Prostate gland (tissue), 2 donors: Measurements from ENCODE around the gene SYNGR1. TPM values are rescaled to one million over a fixed set of nuclear protein-coding genes. Genes with fewer than 3 reads are reported as not detected.

ENCODE experiments used
- DNase-seq: peaks from one replicate; pipeline ENCODE4 v3.0.0-alpha.2; 2019; ENCODE audit warnings: low spot score
- H3K27ac ChIP-seq, 2 donors: fragments of 200-600 bp; sonication (generic); 2 replicates each; pipeline ENCODE4 v1.5.1; 2017 to 2019
- H3K27me3 ChIP-seq: fragments of 200-600 bp; sonication (generic); replicated peaks from 2 replicates; pipeline ENCODE4 v1.5.1; 2019; ENCODE audit not compliant: insufficient read depth
- H3K36me3 ChIP-seq, 2 donors: fragments of 200-600 bp; sonication (generic); 1 replicate in 1 of 2; 2 replicates in 1 of 2; pipeline versions ENCODE4 v1.5.1 to v1.8.1; 2017 to 2019
- H3K4me1 ChIP-seq: fragments of 200-600 bp; sonication (generic); replicated peaks from 2 replicates; pipeline ENCODE4 v1.5.1; 2019
- H3K4me3 ChIP-seq, 2 donors: fragments of 200-600 bp; sonication (generic); 2 replicates each; pipeline ENCODE4 v1.5.1; 2017 to 2019
- H3K9me3 ChIP-seq: fragments of 200-600 bp; sonication (generic); 2 replicates; pipeline ENCODE4 v1.5.1; 2017
- CTCF ChIP-seq, 4 experiments: fragments of 200-600 bp in 2 of 4; fragments of 450-650 bp in 2 of 4; sonication (generic) in 2 of 4; IDR thresholded peaks; 1 replicate in 3 of 4; 2 replicates in 1 of 4; pipeline ENCODE4 v1.5.1; 2016 to 2019; ENCODE audit warnings: antibody characterized with exemption in 4 of 4, mild to moderate bottlenecking in 2 of 4, moderate library complexity in 2 of 4
- POLR2A ChIP-seq: fragments of 450-650 bp; IDR thresholded peaks from one replicate; pipeline ENCODE4 v1.6.1; 2016; ENCODE audit warnings: antibody characterized with exemption, mild to moderate bottlenecking
- POLR2AphosphoS5 ChIP-seq: sonication (generic); formaldehyde crosslinking; IDR thresholded peaks from one replicate; pipeline ENCODE4 v1.6.1; 2017; ENCODE audit warnings: antibody characterized with exemption
- WGBS: methylation state at CpG from one replicate; pipeline ENCODE4 v1.1.5; 2018; 5-methylcytosine and 5-hydroxymethylcytosine counted together
- intact Hi-C: fragments of 100-400 bp; cut with DNase I; formaldehyde crosslinking; loops from one replicate; pipeline ENCODE4 v1.14.2; 2022
- total RNA-seq, 2 donors: library from RNA; depleted of rRNA; stranded (reverse); fragments of >200 nt; gene quantifications; one replicate each; pipeline ENCODE4 v1.1.0, GENCODE V29; 2016

The SYNGR1 gene
- total RNA-seq, 2 donors from 2014 or later, result 38.3 to 43.8 TPM

DNA sequence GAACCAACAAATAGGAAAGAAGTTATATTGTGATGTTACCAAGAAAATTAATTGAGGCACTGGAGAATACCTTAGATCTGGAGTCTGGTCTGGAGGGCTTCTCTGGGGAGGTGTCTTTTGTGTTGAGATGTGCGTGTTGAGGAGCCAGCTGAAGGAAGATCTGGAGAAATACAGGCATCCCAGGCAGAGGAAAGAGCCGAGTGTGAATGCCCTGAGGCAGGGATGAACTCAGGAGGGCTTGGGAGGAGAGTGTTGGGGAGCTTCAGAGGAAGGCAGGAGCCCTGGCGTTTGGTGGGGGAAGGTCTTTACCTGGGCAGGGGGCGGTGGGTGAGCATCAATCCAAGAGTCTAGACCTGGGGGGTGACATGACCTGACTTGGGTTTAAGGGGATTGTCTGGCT, 13.1 kb downstream of the SYNGR1 start:
- no peak for DNase-seq
- Histone ChIP-seq H3K4me3 (no peak overlapping the region), H3K27ac (peak overlapping the region; percentile 31 to 61), H3K4me1 (no peaks in the 10 kb centered on the region), H3K36me3 (no peaks in the 10 kb centered on the region), H3K27me3 (no peaks in the 10 kb centered on the region), H3K9me3 (no peaks in the 10 kb centered on the region)
- WGBS, result 76% methylated on average over 4 of the region's 4 CpGs
- TF ChIP-seq POLR2AphosphoS5 (no peak), CTCF (IDR thresholded peaks at IDR 0.05) (no peak), POLR2A (no peak)
- intact Hi-C loops, result no loop called here

GRCh38 chr22:39363751-39364515, 14.1 kb downstream of the SYNGR1 start:
- no peaks in the 10 kb centered on the region for H3K36me3 ChIP-seq
- H3K27me3 ChIP-seq, result no peaks in the 10 kb centered on the region
- WGBS, result 16% methylated on average over 19 of the region's 19 CpGs
- H3K9me3 ChIP-seq, result no peaks in the 10 kb centered on the region
- TF ChIP-seq CTCF (IDR thresholded peaks at IDR 0.05), result no peak
- TF ChIP-seq POLR2A, result no peak
- no peak for TF ChIP-seq POLR2AphosphoS5
- DNase-seq, result no peak
- H3K27ac ChIP-seq, result peak overlapping the region; percentile 31 to 61
- intact Hi-C loops, result no loop called here
- no peaks in the 10 kb centered on the region for H3K4me1 ChIP-seq
- H3K4me3 ChIP-seq, result no peak overlapping the region

GRCh38 chr22:39364714-39365491, 15.1 kb downstream of the SYNGR1 start:
- no peaks in the 10 kb centered on the region for H3K9me3 ChIP-seq
- no peak for DNase-seq
- TF ChIP-seq POLR2A, result no peak
- TF ChIP-seq POLR2AphosphoS5, result no peak
- TF ChIP-seq CTCF (IDR thresholded peaks at IDR 0.05), result peak in 1 of 4 experiments; percentile 31
- H3K27me3 ChIP-seq, result no peaks in the 10 kb centered on the region
- WGBS, result 41% methylated on average over 11 of the region's 11 CpGs
- H3K4me3 ChIP-seq, result no peak overlapping the region
- no peaks in the 10 kb centered on the region for H3K36me3 ChIP-seq
- intact Hi-C loops, result no loop called here
- H3K4me1 ChIP-seq, result no peaks in the 10 kb centered on the region
- H3K27ac ChIP-seq, result peak overlapping the region; percentile 31 to 61

DNA sequence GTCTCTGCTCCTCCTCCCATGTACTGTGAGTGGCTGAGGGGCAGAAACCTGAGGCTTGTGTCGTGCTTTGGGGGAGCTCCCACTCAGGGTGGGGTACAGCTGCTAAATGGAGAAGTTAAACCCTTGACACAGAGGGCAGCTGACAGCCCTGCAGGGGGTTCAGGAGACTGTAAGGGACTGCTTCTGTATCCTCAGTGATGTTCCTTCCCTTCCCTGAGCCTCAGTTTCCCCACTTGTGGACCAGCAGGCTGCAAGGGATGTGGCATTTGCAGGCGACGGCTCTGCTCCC, 15.6 kb downstream of the SYNGR1 start:
- Histone ChIP-seq H3K4me3 (no peak overlapping the region), H3K9me3 (no peaks in the 10 kb centered on the region), H3K27ac (peak overlapping the region; percentile 31 to 61), H3K36me3 (no peaks in the 10 kb centered on the region), H3K27me3 (no peaks in the 10 kb centered on the region), H3K4me1 (no peaks in the 10 kb centered on the region)
- intact Hi-C loops, result no loop called here
- WGBS, result 81% methylated on average over 3 of the region's 3 CpGs
- TF ChIP-seq POLR2A (no peak), POLR2AphosphoS5 (no peak), CTCF (IDR thresholded peaks at IDR 0.05) (no peak)
- DNase-seq, result no peak
